NCI-H748 (cell line): ENCODE results near the gene ADK.

ENCODE experiments used
- DNase-seq: peaks from one replicate; lab custom pipeline; 2025; ENCODE audit not compliant: unreplicated experiment; lab: John Stamatoyannopoulos, UW

Gene ADK

GRCh38 chr10:74643596-74643975 lies 492.6 kb downstream of the ADK start:
- no peak for DNase-seq

- DNase-seq = no peak
Measured at GRCh38 chr10:74644738-74645137, 493.7 kb downstream of the ADK start.

- peak; percentile 80 for DNase-seq
Measured at GRCh38 chr10:74645692-74646091, 494.7 kb downstream of the ADK start.

- DNase-seq = no peak
Measured at GRCh38 chr10:74650613-74651012, 499.6 kb downstream of the ADK start.

- no peak for DNase-seq
Measured at GRCh38 chr10:74651565-74651964, 500.5 kb downstream of the ADK start.

- DNase-seq = no peak
Measured at GRCh38 chr10:74652664-74653063, 501.6 kb downstream of the ADK start.

GRCh38 chr10:74658511-74658910 lies 507.5 kb downstream of the ADK start:
- DNase-seq = no peak

GRCh38 chr10:74662635-74663034 lies 511.6 kb downstream of the ADK start:
- DNase-seq = no peak

GRCh38 chr10:74669210-74669609 lies 518.2 kb downstream of the ADK start:
- no peak for DNase-seq

GRCh38 chr10:74671716-74672115 lies 520.7 kb downstream of the ADK start:
- DNase-seq = no peak

GRCh38 chr10:74672430-74673165 lies 521.6 kb downstream of the ADK start:
- no peak for DNase-seq

GRCh38 chr10:74674927-74675326 lies 523.9 kb downstream of the ADK start:
- no peak for DNase-seq

- peak; percentile 15 for DNase-seq
Measured at GRCh38 chr10:74675484-74675883, 524.5 kb downstream of the ADK start.

- no peak for DNase-seq
Measured at GRCh38 chr10:74677951-74678350, 526.9 kb downstream of the ADK start.

GRCh38 chr10:74681917-74682627 lies 531.1 kb downstream of the ADK start:
- DNase-seq = no peak

- DNase-seq = no peak
Measured at GRCh38 chr10:74683067-74683466, 532.0 kb downstream of the ADK start.

GRCh38 chr10:74683621-74684364 lies 532.8 kb downstream of the ADK start:
- peak; percentile 54 for DNase-seq

GRCh38 chr10:74684462-74684861 lies 533.4 kb downstream of the ADK start:
- no peak for DNase-seq

- DNase-seq = no peak
Measured at GRCh38 chr10:74685564-74685963, 534.5 kb downstream of the ADK start.

- DNase-seq = no peak
Measured at GRCh38 chr10:74690393-74690792, 539.4 kb downstream of the ADK start.

GRCh38 chr10:74691164-74691563 lies 540.1 kb downstream of the ADK start:
- no peak for DNase-seq
